Bone marrow (tissue), 2 donors: ENCODE results near the gene MS4A12.
"Not testable (repeated sequence)": the region's sequence is repeated elsewhere in the genome, so short reads cannot be mapped to it uniquely, and the experiment has no call there.

Experiments used
- DNase-seq, 2 donors: peaks; one replicate each; lab custom pipeline; 2025; lab: John Stamatoyannopoulos, UW

Gene MS4A12

GRCh38 chr11:60512651-60513225, 20.2 kb downstream of the MS4A12 start:
- DNase-seq = no peak

- no peak for DNase-seq
Measured at GRCh38 chr11:60513496-60514460, 21.2 kb downstream of the MS4A12 start.

DNA sequence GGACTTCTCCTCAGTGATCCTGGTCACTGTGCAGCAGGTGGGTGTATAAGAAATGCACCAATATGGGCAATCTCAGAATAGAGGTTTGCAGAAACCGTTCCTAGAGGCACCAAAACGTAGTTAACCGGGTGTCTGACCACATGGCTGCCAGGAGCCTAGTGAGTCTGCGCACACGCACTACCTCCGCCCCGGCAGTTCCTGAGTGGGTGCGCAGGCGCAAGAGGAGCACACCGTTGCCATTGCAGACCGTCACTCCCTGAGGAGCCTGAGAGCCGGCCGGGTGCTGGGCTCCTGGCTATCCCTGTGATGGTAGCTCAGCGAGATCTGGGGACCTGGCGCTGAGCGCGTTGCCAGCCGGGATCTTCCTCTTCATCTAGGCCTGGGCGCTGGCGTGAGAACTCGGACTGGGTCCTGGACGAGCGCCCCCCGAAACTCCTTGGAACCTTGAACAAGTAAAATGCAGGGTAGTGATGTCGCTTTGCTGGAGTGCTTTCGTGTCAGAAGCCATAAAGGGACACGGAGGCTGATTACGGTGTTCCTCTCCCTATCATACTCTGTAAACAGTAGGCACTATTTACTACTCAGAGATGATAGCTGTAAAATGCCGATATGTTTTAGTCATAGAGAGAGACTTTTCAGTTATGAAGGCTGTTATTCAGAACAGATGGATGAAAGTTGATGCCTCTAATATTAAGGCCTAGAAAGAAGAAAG, 22.7 kb downstream of the MS4A12 start, which contains the start of gene MS4A13:
Gene MS4A13, plus strand, starts transcription at position 249 of the 712 bp plus-strand sequence. CDS start 2,692 bp downstream, outside the sequence.
- DNase-seq = no peak

DNA sequence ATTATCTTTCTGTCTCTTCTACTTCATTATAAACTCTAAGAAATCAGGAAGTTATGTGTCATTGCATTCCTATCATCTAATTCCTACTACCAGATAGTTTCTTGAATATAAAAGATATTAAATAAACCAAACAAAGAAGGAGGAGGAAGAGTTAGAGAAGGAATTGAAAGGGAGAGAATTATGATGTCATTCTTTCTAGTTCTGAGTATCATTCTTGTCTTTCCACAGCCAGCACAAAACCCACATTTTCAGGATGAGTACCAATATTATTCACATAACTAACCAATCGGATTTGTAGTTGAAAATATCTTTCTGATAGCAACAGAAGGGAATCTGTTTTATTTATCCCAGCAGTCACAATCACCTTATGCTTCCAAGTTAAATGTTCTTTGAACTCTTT, 35.9 kb downstream of the MS4A12 start:
- DNase-seq = no peak

- DNase-seq = peak in 1 of 2 donors; percentile 57
Measured at GRCh38 chr11:60528934-60529333, 36.4 kb downstream of the MS4A12 start.

DNA sequence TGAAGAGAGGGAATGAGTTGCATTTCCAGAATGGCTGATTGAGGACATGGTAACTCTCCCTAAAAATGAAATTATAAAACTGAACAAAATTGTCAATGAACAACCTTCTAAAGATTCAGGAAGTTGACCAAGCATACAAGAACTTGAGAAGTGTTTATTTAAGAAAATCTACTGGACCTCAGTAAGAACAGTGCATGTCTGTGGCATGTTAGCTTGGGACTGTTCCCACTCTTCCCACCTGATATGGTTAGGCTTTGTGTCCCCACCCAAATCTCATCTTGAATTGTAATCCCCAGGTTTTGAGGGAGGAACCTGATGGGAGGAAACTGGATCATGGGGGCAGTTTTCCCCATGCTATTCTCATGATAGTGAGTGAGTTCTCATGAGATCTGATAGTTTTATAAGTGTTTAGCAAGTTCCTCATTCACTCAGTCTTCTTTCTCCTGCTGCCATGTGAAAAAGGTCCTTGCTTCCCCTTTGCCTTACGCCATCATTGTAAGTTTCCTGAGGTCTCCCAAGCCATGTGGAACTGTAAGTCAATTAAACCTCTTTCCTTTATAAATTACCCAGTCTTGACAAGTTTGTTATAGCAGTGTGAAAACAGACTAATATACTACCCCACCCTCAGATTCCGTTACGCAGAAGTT, 38.0 kb downstream of the MS4A12 start:
- DNase-seq = peak in 1 of 2 donors; percentile 21

DNA sequence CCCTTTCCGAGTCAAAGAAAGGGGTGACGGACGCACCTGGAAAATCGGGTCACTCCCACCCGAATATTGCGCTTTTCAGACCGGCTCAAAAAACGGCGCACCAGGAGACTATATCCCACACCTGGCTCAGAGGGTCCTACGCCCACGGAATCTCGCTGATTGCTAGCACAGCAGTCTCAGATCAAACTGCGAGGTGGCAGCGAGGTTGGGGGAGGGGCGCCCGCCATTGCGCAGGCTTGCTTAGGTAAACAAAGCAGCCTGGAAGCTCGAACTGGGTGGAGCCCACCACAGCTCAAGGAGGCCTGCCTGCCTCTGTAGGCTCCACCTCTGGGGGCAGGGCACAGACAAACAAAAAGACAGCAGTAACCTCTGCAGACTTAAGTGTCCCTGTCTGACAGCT, 39.8 kb downstream of the MS4A12 start:
- DNase-seq = not testable (repeated sequence)

GRCh38 chr11:60538627-60539026, 46.0 kb downstream of the MS4A12 start:
- not testable (repeated sequence) for DNase-seq

DNA sequence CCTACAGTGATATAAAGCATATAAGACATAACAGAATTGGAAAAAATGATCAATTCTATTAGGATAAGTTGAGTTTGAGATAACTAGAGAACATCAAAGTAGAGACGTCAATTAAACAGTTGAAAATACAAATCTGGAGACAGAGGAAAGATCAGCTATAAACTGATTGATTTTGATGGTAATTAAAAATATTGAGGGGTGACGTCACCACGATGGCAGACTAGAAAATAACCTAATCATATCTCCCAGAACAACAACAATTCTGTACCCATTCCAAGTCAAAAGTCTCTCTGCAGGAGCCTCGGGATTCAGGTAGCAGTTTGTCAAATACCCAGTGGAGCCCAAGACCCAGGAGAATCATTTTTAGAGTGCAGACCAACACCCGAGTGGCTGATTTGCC, 51.5 kb downstream of the MS4A12 start:
- no peak for DNase-seq
